DMS153 treated with DMSO at 0.1 percent for 48 hours (cell line): ENCODE measurements around the gene PPARA.
"Not testable (repeated sequence)": the region's sequence is repeated elsewhere in the genome, so short reads cannot be mapped to it uniquely, and the experiment has no call there.

Experiments used
- DNase-seq: peaks from one replicate; lab custom pipeline; 2025; ENCODE audit not compliant: unreplicated experiment; lab: John Stamatoyannopoulos, UW

PPARA gene

DNA sequence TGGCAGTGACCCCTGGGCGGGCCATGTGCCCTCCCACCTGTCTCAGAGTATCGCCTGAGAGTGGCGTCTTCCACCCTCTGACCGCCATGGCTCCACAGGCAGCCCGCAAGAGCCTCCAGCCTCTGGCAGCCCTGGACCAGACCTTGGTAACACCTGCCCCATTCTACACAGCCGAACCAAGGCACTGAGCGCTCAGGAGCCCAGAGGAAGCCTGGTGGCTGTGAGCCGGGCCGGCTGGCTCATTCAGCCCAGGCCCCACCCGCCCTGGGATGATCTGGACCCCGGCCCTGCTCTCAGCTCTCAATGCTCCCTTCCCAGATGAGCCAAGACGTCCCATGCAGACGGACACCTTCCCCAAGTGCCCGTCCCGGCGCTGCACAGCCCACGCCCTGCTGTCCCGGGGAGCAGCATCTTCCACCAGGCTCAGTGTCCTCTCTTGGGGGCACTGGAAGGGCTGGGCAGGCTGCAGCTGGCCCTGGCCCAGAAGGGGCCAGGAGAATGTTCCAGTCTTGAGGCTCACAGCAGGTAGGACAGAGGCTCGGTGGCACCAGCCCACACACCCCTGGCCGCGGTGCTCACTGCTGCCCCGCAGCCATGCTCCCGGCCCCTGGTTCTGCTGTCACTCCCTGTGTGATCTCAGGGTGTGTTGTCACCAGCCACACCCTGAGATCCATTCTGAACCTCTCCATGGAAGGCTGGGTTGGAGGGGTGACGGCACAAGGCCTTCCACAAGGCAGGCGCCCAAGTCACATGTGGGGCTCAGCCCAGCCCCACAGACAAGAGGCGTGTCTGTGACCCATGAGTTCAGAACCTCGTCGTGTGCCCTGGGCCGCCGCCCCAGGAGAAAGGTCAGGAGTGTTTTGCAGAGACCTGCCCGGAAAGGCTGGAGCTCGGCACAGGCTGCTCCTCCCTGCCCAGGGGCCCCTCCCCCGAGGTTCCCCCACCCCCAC is 24.2 kb upstream of the PPARA start:
- no peak for DNase-seq

DNA sequence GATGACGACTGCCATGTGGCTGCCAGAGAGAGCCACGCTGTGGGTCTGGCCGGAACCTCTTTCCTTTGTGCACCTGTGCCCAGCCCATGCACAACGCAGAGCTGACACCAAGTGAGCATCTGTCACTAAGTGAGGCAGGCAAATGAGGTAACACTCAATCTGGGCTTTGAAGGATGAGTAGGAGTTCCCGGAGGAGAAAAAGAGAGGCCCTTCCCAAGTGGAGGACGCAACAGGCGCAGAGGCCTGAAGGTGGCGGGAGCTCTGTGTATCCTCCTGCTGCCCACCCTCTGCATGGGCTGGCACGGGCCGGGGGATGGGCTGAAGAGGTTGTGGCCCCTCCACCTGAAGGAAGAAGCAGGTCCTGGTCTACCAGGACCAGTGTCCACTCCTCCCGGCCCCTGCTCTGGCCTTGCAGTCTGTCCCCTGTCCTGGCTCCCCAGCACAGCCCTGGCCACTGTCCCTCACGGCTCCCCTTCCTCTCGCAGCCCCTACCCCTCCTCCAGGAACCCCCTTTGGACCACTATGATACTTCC is 23.4 kb upstream of the PPARA start:
- DNase-seq, result no peak

DNA sequence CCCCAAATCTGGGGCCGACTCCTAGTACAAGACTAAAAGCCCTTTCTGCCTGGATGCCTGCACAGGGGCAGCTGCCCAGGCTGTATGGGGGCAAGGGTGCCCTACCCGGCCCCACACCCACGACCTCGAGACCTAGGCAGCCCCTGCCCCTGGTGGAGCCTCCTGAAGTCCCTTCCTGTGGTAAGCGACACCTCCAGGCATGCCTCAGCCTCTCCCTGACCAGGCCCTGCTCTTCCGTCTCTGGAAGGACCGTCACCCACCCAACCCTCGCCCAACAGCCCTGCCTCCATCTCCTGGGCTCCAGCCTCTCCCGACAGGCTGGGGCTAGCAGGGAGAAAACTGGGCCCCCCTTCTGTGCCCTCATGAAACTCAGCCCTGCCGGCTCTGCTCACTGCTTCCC is 22.8 kb upstream of the PPARA start:
- no peak for DNase-seq

DNA sequence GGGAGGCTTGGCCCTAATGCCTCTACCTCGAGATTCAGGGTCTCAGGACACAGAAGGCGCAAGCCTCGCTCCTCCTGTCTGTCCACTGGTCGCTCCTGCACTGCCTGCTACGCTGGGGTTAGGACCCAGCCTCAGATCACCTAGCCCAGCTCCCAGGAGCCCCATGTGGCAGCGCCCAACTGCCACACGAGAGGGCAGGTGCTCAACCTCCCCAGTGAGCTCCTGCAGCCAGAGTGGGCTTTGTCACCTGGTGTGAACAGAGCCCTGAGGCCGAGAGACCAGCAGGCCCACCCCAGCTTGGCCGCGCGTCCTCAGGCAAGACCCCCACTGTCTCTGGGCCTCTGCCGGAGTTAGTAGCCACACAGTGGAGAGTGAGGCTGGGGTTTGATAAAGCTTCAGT is 21.7 kb upstream of the PPARA start:
- no peak for DNase-seq

DNA sequence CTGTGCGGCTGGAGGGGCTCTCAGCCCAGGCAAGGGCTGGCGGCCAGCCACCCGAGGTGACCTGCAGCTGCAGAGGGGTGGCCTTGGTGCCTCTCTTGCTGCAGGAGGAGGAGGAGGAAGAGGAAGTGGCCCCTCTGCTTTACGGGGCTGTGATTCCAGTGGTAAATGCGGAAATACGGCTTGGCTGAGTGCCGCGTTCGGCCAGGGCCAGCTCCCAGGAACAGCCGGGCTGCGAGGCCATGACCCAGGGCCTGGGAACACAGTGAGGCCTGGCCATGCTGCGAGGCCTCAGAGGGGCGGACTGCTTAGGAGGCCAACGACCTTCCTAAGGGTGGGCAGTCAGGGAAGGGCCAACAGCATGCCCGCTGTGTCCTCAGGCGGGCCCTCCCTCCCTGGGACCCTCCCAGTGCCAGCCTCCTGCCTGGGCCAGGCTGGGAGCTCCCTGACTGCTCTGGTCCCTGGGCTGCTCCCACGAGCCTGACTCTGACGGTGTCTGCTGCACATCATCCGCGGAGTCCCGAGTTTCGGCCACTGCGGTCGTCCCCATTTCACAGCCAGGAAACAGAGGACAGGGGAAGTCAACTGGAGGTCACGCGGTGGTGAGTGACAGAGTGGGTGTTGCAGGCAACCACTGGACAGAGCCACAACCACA is 20.8 kb upstream of the PPARA start:
- no peak for DNase-seq

DNA sequence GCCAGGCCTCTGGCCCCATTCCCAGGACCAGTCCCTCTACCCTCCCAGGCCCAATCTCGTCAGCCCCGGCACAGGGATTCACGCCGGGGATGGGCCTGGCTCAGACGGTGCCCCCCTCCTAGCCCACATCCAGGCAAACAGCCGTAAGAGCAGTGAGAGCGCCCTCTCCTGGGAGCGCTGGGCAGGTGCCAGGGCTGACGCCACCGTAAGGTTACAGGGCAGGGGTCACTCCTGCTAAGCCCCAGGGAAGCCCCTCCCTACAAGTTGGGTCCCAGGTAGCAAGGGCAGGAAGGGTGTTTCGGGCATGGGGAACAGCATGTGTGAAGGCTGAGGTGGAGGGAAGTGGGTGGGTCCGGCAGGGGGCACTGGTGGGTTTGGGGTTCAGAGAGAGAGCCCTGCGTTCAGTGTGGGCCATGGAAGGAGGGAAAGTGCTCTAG is 19.2 kb upstream of the PPARA start:
- no peak for DNase-seq

DNA sequence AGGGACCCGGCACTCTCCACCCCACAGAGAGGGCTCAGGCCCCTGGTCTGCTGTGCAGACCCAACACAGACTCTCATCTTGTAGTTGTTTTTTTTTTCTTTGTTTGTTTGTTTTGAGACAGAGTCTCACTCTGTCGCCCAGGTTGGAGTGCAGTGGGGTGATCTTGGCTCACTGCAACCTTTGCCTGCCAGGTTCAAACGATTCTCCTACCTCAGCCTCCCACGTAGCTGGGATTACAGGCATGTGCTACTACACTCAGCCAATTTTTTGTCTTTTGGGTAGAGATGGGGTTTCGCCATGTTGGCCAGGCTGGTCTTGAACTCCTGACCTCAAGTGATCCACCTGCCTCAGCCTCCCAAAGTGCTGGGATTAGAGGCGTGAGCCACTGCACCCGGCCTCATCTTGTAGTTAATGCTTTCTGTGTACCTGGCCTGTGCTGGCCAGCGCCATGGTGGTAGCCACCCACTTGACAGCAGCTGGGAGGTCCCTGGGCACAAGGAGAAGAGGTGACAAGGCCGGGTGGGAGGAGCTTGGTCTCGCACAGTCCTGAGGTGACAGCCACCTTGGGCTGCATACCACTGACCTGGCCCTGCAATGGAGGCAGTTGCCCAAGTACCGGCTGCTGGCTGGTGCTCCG is 18.0 kb upstream of the PPARA start:
- not testable (repeated sequence) for DNase-seq

DNA sequence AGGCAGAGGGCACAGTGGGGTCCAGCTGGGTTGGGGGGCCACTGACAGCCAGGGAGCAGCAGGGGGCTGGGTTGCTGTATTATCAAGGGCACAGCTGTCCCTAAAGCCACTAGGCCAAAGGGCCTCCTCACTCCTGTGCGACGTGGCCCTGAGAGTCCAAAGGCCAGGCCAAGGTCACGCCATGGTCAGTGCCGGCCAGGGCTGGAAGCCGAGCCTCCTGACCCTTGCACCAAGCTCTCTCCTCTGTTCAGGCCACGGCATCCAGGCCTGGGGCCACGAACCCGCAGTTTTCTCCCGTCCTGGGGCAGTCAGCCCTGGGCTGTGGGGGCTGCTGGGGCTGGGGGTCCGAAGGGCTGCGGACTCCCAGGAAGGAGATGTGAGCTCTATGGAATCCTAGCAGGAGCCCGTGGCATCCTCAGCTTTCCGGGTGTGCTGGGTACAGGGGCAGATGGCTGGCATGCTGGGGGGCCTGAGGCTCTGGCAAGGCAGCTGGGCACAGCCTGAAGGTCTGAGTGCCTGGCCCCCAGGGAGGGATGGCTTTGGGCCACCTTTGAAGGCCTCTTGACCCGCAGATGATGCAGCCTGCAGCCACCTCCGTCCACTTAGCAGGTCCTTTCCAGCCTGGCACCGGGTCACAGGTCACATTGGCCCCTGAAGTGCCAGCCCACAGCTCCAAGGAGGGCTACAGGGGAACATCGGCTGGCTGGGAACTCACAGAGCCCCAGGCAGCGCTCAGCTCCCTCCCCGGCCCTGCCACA is 17.3 kb upstream of the PPARA start:
- DNase-seq, result no peak

DNA sequence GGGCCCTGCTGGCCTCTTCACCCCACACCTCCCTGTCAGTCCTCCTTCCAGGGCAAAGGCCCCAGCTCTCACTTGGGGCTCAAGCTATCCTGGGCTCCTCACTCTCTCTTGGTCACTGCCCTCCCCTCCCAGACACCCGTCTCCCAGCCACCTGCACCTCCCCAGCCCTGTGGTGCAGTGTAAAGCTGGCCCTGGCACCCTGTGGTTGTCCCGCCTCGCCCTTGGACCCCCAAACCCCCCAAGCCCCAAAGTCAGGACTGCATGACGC is 16.8 kb upstream of the PPARA start:
- no peak for DNase-seq

DNA sequence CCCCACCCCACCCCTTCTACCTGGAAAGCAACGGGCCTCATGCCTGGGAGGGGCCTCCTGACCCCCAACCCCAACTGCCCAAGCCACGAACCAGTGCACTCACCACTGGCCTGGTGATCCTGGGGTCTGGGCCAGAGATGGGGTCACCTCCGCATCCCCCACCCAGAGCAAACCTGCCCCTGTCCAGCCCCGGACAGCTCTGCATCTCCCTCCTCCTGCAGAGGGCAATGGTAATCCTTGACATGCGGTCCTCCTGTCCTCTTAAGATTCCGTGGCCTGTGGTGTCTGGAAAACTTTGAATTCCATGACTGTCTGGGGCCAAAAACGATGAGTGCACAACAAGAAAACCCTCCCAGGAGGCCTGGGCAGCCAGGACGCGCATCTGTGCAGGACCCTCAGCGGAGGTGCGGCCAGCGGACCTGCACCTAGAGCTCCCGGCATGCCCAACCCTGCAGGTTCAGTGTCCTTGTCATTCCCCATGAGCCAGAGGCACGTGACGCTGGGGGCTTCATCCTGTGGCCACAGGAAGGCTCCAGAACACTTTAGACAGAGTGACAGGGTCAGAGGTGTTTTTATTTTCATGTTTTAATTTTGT is 16.1 kb upstream of the PPARA start:
- DNase-seq, result no peak

DNA sequence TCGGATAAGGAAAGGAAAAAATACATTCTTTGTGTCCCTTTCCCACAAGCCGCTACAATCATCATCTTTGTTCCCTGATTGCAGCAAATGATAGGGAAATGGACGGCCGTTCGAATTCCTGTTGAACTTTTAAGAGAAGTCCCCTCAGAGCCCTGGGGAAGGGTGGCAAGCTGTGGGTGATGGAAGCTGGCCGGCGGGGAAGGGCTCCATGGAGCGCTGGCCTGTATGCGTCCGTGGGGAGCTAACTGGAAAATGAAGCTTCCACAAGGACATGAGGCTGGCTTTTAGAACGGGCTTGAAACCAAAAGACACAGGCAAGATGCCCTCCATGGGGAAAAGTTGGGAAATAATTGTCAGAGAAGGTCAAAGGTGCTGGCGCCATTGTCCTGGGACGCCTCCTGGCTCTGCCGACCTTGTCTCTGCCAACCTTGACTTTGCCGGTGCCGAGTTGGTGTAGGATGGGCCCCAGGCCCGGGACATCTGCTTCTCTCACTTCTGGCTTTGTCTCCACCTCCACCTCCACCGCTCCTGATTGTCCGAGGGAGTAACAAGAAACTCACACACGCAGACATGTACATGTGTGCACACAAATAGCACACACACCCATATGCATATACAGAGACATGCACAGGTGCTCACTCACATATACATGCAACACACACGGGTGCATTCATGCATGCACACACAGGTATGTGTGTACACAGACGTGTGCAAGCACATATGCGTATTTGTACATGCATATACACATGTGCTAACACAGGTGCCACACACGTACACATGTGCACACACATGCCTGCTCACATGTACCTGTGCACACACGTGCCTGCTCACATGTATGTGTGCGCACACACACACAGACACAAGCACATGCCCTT is 14.5 kb upstream of the PPARA start:
- no peak for DNase-seq

DNA sequence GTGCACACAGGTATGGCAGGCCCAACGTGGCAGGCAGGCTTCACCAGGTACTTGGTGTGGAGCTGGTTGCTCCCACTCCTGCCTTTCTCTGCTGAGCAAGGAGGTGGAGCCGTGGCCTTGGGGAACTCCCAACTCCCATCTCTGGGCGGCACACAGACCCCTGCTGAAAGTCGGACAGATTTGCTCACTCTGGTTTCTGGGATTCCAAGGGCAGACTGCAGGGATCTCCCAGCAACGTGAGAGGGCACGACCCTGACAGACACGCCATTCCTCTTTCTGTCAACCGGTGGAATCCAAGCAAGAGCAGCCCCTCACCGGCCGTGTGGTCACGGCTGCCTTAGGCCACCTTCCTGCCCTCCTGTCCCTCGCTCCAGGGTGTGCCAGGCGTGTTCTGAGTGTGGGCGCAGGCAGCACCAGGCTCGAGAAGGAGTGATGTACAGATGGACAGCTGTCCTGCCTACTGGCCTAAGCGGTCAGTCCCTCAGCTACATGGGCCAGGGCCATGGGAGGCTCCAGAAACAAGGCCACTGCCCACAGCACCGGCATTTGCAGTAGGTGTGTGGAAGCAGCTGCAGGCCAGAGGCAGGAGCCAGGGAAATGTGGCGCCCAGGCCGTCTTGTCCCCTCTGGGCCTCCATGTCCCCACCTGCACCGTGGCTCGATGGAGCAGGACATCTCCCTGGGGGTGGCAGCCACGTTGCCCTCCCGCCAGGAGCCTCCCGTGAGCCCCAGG is 13.7 kb upstream of the PPARA start:
- DNase-seq, result no peak

DNA sequence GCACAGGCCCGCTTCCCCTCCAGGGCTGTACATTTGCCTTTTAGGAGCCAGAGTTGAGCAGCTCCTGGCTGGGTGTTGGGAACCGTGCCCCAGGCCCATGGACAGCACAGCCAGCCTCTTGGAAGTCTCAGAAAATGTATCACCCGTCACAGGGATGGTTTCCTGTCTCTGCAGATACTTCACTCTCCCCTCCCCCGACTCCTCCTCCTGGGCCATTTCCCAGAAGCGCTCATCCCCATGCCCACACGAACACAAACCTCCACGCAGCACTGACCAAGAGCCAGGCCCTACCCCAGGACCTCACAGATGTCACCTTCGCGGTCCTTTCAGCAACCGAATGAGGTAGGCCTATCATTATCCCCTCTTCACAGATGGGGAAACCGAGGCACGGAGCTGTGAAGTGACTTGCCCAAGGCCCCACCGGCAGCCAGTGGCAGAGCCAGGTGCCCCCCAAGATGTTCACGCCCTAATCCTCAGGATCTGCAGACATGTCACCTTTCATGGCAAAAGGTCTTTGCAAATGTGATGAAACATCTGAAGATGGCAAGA is 13.0 kb upstream of the PPARA start:
- DNase-seq, result no peak

DNA sequence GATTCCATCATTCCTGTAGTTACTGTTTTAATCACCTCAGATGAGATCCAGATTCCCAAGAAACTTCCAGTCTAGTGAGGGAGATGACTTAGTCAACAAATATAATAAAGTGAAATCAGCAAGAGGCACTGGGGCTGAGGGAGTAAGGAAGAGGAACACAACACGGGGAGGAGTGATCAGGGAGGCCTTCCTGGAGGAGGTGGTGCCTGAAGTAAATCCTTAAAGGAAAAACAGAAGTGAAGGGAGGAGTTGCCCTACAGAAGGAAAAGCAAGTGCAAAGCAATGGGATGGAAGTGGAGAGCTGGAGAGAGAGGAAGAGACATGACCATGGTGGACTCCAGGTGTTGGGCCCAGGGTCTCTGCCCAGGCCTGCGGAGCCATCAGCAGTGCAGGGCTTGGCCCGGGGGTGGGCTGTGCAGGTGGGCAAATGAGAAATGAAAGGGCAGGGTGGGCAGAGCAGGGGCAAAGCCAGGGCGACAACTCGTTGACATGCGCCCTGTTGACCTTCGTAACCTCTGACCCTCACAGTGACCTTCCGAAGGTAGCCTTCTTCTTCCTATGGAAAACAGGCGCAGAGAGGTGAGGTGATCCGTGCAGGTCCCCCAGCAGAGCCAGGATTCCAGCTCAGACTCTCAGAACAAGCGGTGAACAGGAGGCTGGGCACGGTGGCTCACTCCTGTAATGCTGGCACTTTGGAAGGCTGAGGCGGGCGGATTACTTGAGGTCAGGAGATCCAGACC is 12.1 kb upstream of the PPARA start:
- DNase-seq, result no peak

DNA sequence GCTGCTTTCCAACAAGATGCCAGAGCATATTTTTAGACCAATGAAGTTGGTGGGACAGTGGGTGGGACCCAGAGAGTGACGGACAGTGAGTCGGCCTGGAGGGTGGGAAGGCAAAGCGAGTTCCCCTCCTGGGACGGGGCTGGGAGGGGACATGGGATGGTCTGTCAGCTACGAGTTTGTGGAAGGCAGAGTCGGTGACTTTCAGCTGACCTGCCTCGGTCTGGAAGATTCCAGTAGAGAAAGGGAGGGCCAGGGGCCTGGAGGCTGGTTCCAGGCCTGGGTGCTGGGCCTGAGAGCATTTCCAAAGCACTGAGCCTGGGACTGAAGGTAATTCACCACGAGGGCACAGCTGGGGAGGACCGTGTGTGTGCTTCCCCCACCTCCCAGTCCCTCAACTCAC is 10.9 kb upstream of the PPARA start:
- DNase-seq, result not testable (repeated sequence)

DNA sequence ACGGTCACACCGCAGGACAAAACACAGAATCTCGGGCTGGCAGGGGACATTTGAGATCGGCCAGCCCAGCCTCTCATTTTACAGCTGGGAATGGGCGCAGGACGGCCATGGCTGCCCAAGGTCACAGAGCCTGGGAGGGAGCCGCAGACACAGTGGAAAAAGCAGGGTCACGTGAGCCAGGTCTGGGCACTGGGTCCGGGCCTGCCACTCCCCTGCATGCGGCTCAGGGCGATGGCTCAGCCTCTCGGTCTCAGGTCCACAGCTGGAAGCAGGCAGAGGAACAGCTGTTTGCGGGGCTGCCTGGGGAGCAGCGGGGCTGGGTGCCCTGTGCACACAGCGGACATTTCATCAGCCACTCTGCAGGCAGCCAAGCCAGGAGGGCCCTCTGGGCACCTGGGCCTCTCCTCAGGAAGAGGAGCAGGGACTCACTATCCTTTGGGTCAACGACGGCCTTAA is 10.4 kb upstream of the PPARA start:
- DNase-seq, result no peak

DNA sequence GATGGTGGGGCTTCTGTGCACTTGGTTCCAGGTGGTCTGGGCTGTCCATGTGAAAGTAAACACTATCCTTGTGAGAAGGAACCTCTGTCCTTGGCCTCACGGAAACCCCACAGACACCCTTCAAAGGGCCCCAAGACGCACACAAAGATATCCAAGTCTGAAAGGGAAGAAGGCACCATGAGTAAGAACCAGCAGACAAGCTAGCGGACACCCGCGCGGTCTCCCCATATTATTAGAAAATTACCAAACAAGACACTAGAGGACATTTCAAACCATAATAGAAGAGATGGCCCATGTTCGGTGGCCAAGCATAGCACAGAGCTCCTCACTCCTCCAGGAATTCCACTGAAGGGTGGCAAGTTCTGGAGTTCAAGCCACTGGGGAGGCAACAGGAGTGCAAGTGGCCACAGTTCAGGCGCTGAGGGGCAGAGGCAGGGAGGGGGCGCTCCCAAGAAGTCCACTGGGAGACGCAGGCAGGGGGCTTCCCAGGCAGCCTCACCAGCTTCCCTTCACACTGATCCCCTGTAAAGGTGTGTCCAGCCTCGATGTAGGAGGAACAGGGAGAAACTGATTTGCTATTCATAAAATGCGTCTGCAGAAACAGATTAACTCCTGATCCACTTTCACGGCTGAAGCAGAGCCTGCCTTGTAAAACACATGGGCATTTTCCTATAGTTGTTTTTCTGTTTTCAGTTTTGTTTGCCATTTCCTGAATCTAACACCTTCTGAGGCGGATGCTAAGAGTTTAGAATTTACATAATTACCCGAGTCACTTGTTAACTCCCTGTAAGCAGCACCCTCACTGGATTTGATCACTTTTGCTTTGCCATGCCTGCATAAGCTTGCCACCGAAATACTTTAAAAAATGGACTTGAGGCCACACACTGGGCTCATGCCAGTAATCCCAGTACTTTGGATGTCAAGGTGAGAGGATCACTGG is 9.1 kb upstream of the PPARA start:
- DNase-seq, result no peak
